HepG2 (cell line): ENCODE measurements around the gene PIEZO1. TPM values are rescaled to one million over a fixed set of nuclear protein-coding genes. Genes with fewer than 3 reads are reported as not detected.

ENCODE experiments used
- ATF2 ChIP-seq: sonication (generic); formaldehyde crosslinking; IDR thresholded peaks from 2 replicates; pipeline ENCODE4 v1.4.0; 2020; ENCODE audit warnings: missing genetic modification reagents
- BORCS8-MEF2B ChIP-seq: sonication (generic); formaldehyde crosslinking; IDR thresholded peaks from 2 replicates; pipeline ENCODE4 v1.8.0; 2022; ENCODE audit warnings: mild to moderate bottlenecking, missing genetic modification reagents
- ISX ChIP-seq: sonication (generic); formaldehyde crosslinking; conservative IDR thresholded peaks from 2 replicates; pipeline ENCODE4 v1.5.0; 2020; ENCODE audit warnings: missing genetic modification reagents
- KLF12 ChIP-seq: sonication (generic); formaldehyde crosslinking; IDR thresholded peaks from 2 replicates; pipeline ENCODE4 v1.4.0; 2020; ENCODE audit warnings: missing genetic modification reagents, borderline replicate concordance
- MTERF4 ChIP-seq: sonication (generic); formaldehyde crosslinking; IDR thresholded peaks from 2 replicates; pipeline ENCODE4 v1.8.0; 2023; ENCODE audit warnings: mild to moderate bottlenecking, missing genetic modification reagents
- NFKB2 ChIP-seq: sonication (generic); formaldehyde crosslinking; IDR thresholded peaks from 2 replicates; pipeline ENCODE4 v1.4.0; 2020; ENCODE audit warnings: missing genetic modification reagents, borderline replicate concordance
- SMC3 ChIP-seq: IDR thresholded peaks from 2 replicates; pipeline ENCODE4 v1.6.1; 2011; ENCODE audit warnings: low read length, improper control_type of control experiment
- XBP1 ChIP-seq: sonication (generic); formaldehyde crosslinking; IDR thresholded peaks from 2 replicates; pipeline ENCODE4 v1.5.0; 2020; ENCODE audit warnings: missing genetic modification reagents
- ZHX1 ChIP-seq: sonication (generic); formaldehyde crosslinking; IDR thresholded peaks from 2 replicates; pipeline ENCODE4 v1.8.1; 2022; ENCODE audit warnings: low read depth, mild to moderate bottlenecking, missing genetic modification reagents
- ZMYM4 ChIP-seq: sonication (generic); formaldehyde crosslinking; IDR thresholded peaks from 2 replicates; pipeline ENCODE4 v1.8.1; 2023; ENCODE audit warnings: mild to moderate bottlenecking, missing genetic modification reagents
- ZNF143 ChIP-seq: sonication (generic); formaldehyde crosslinking; IDR thresholded peaks from 2 replicates; pipeline ENCODE4 v1.4.0; 2020; ENCODE audit warnings: missing genetic modification reagents
- ZNF235 ChIP-seq: sonication (generic); formaldehyde crosslinking; IDR thresholded peaks from 2 replicates; pipeline ENCODE4 v1.8.1; 2023; ENCODE audit warnings: mild to moderate bottlenecking, missing genetic modification reagents, borderline replicate concordance
- ZNF468 ChIP-seq: sonication (generic); formaldehyde crosslinking; IDR thresholded peaks from 2 replicates; pipeline ENCODE4 v1.8.0; 2022; ENCODE audit warnings: mild to moderate bottlenecking, moderate library complexity, missing genetic modification reagents
- ZNF891 ChIP-seq: sonication (generic); formaldehyde crosslinking; IDR thresholded peaks from 2 replicates; pipeline ENCODE4 v1.5.0; 2020; ENCODE audit warnings: mild to moderate bottlenecking, missing genetic modification reagents
- polyA plus RNA-seq, 8 experiments: library from polyadenylated mRNA; depleted of rRNA in 3 of 8; stranded (reverse) in 7 of 8; unstranded in 1 of 8; fragments of >200 nt; fragmentation: Illumina TruSeq in 4 of 8; extraction: Trizol in 4 of 8; gene quantifications; 2 replicates each; pipeline versions ENCODE4 v1.2.1 to v1.2.3, GENCODE V29; 2011 to 2016; ENCODE audit warnings: low read depth in 4 of 8, missing spikeins in 1 of 8, mixed read lengths in 1 of 8; ENCODE audit not compliant: insufficient read depth in 1 of 8
- total RNA-seq, 5 experiments: library from RNA; depleted of rRNA; stranded (reverse); fragments of >200 nt; fragmentation: Illumina TruSeq; extraction: Trizol; gene quantifications; 2 replicates each; pipeline ENCODE4 v1.2.3, GENCODE V29; 2016; ENCODE audit warnings: low read depth in 1 of 5
- TF ChIP-seq, protein P1 (sequence below): sonication (generic); formaldehyde crosslinking; IDR thresholded peaks from 2 replicates; pipeline ENCODE4 v1.4.0; 2020; ENCODE audit warnings: missing genetic modification reagents
- TF ChIP-seq, protein P2 (sequence below): sonication (generic); formaldehyde crosslinking; IDR thresholded peaks from 2 replicates; pipeline ENCODE4 v1.4.0; 2020; ENCODE audit warnings: low read depth, missing genetic modification reagents
- TF ChIP-seq, protein P3 (sequence below): IDR thresholded peaks from 2 replicates; pipeline ENCODE4 v1.6.1; 2012; ENCODE audit warnings: low read depth, low read length, improper control_type of control experiment

PIEZO1 gene
- total and polyA plus RNA-seq, 2 of the 13 experiments (the other 11 are each of a cell fraction or from before 2014, with no cell fraction given) = 67.9 to 85.0 TPM

DNA sequence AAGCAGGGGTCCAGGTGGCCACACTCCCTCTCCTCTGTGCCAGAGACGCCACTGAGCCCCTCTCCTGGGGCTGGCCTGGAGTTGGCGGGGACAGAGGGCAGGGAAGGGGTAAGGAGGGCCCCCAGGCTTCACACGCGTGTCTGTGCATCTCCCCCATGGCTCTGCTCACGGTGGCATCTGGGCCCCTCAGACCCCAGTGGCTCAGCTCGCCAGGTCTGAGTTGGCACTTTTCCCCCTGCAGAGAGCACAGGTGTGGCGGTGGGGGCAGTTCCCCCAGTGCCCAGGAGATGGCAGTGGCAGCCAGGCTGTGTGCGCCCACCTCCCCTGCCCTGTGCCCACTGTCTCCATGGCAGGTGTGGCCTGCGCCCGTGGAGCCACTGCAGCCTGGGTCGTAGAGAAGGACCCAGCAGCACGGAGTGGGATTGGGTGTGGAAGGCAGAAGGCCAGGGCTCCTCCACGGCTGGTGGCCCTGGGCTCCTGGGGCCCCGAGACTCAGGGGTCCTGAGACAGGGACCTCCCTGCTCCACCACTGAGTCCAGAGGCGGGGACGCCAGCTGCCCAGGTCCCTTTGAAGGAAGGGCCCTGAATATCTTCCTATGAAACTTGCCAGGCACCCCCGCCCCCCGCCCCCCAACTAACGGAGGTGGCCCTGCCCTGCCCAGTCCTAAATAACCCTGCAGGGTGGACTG lies 31.0 kb upstream of the PIEZO1 start (continued):
- peak; percentile 41; the same call in 1 of the 2 replicates for TF ChIP-seq ZHX1 (CRISPR knock-in tag)
- TF ChIP-seq, protein P1, sequence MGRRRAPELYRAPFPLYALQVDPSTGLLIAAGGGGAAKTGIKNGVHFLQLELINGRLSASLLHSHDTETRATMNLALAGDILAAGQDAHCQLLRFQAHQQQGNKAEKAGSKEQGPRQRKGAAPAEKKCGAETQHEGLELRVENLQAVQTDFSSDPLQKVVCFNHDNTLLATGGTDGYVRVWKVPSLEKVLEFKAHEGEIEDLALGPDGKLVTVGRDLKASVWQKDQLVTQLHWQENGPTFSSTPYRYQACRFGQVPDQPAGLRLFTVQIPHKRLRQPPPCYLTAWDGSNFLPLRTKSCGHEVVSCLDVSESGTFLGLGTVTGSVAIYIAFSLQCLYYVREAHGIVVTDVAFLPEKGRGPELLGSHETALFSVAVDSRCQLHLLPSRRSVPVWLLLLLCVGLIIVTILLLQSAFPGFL (CRISPR knock-in tag) = no peak
- TF ChIP-seq, protein P2, sequence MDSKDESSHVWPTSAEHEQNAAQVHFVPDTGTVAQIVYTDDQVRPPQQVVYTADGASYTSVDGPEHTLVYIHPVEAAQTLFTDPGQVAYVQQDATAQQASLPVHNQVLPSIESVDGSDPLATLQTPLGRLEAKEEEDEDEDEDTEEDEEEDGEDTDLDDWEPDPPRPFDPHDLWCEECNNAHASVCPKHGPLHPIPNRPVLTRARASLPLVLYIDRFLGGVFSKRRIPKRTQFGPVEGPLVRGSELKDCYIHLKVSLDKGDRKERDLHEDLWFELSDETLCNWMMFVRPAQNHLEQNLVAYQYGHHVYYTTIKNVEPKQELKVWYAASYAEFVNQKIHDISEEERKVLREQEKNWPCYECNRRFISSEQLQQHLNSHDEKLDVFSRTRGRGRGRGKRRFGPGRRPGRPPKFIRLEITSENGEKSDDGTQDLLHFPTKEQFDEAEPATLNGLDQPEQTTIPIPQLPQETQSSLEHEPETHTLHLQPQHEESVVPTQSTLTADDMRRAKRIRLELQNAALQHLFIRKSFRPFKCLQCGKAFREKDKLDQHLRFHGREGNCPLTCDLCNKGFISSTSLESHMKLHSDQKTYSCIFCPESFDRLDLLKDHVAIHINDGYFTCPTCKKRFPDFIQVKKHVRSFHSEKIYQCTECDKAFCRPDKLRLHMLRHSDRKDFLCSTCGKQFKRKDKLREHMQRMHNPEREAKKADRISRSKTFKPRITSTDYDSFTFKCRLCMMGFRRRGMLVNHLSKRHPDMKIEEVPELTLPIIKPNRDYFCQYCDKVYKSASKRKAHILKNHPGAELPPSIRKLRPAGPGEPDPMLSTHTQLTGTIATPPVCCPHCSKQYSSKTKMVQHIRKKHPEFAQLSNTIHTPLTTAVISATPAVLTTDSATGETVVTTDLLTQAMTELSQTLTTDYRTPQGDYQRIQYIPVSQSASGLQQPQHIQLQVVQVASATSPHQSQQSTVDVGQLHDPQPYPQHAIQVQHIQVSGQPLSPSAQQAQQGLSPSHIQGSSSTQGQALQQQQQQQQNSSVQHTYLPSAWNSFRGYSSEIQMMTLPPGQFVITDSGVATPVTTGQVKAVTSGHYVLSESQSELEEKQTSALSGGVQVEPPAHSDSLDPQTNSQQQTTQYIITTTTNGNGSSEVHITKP (CRISPR knock-in tag) = no peak
- no peak for TF ChIP-seq KLF12 (CRISPR knock-in tag)
- 0 out of 2 replicates have a peak, but pooled peaks have one; percentile 35 for TF ChIP-seq BORCS8-MEF2B (CRISPR knock-in tag)
- 0 out of 2 replicates have a peak, but pooled peaks have one; percentile 16 for TF ChIP-seq ZNF143
- TF ChIP-seq ZNF891 (CRISPR knock-in tag) = peak; percentile 74; the same call in 1 of the 2 replicates
- no peak for TF ChIP-seq ZMYM4 (CRISPR knock-in tag)
- TF ChIP-seq NFKB2 = peak; percentile 64; the same call in 1 of the 2 replicates
- 0 out of 2 replicates have a peak, but pooled peaks have one; percentile 25 for TF ChIP-seq ATF2 (CRISPR knock-in tag)
- peak; percentile 35; the same call in 1 of the 2 replicates for TF ChIP-seq SMC3
- peak; percentile 61; the same call in 1 of the 2 replicates for TF ChIP-seq ZNF235 (CRISPR knock-in tag)
- TF ChIP-seq, protein P3, sequence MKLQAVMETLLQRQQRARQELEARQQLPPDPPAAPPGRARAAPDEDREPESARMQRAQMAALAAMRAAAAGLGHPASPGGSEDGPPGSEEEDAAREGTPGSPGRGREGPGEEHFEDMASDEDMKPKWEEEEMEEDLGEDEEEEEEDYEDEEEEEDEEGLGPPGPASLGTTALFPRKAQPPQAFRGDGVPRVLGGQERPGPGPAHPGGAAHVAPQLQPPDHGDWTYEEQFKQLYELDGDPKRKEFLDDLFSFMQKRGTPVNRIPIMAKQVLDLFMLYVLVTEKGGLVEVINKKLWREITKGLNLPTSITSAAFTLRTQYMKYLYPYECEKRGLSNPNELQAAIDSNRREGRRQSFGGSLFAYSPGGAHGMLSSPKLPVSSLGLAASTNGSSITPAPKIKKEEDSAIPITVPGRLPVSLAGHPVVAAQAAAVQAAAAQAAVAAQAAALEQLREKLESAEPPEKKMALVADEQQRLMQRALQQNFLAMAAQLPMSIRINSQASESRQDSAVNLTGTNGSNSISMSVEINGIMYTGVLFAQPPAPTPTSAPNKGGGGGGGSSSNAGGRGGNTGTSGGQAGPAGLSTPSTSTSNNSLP = no peak
- TF ChIP-seq ZNF468 (CRISPR knock-in tag) = 0 out of 2 replicates have a peak, but pooled peaks have one; percentile 21
- no peak for TF ChIP-seq ISX (CRISPR knock-in tag)
- TF ChIP-seq XBP1 (CRISPR knock-in tag) = no peak
- TF ChIP-seq MTERF4 (CRISPR knock-in tag) = no peak
